ENCODE results near the gene PKN3. TPM values are rescaled to one million over a fixed set of nuclear protein-coding genes. Genes with fewer than 3 reads are reported as not detected.
A peak's percentile ranks its signal among the peaks of the same experiment; 100 is the strongest.
"Not testable (repeated sequence)": the region's sequence is repeated elsewhere in the genome, so short reads cannot be mapped to it uniquely, and the experiment has no call there.

Gene PKN3
- total RNA-seq, 1 donor from 2014 or later: 11.1 TPM

GRCh38 chr9:128657796-128658195 is 44.5 kb upstream of the PKN3 start:
- no peaks in the 10 kb centered on the region for H3K36me3 ChIP-seq
- DNase-seq (no peak), ATAC-seq (no peak)
- intact Hi-C loops (cut with DNase I): no loop called here
- no peak overlapping the region for H3K27ac ChIP-seq
- H3K27me3 ChIP-seq (ENCODE audit: low read depth): no peaks in the 10 kb centered on the region
- H3K4me1 ChIP-seq: no peaks in the 10 kb centered on the region
- no peak overlapping the region for H3K4me3 ChIP-seq
- no peak for TF ChIP-seq CTCF (IDR thresholded peaks at IDR 0.05)
- H3K9me3 ChIP-seq: no peaks in the 10 kb centered on the region

- H3K36me3 ChIP-seq; H3K9me3 ChIP-seq; H3K4me3 ChIP-seq; intact Hi-C loops (cut with DNase I); H3K4me1 ChIP-seq; ATAC-seq; DNase-seq; H3K27ac ChIP-seq; H3K27me3 ChIP-seq (ENCODE audit: low read depth): not testable (repeated sequence)
Observed at GRCh38 chr9:128666481-128666941, 35.8 kb upstream of the PKN3 start.

GRCh38 chr9:128669786-128670185 is 32.5 kb upstream of the PKN3 start:
- H3K27ac ChIP-seq: no peak overlapping the region
- H3K4me3 ChIP-seq: no peak overlapping the region
- no peaks in the 10 kb centered on the region for H3K9me3 ChIP-seq
- ATAC-seq: no peak
- no peaks in the 10 kb centered on the region for H3K36me3 ChIP-seq
- no peaks in the 10 kb centered on the region for H3K27me3 ChIP-seq (ENCODE audit: low read depth)
- no peak for DNase-seq
- no peak for TF ChIP-seq CTCF (IDR thresholded peaks at IDR 0.05)
- no peaks in the 10 kb centered on the region for H3K4me1 ChIP-seq
- intact Hi-C loops (cut with DNase I): no loop called here

GRCh38 chr9:128675382-128675781 is 26.9 kb upstream of the PKN3 start:
- no peak for TF ChIP-seq CTCF (IDR thresholded peaks at IDR 0.05)
- Histone ChIP-seq H3K4me1 (no peaks in the 10 kb centered on the region), H3K27ac (no peak overlapping the region), H3K4me3 (no peak overlapping the region), H3K36me3 (peaks cover 5% of the 10 kb centered on the region), H3K9me3 (no peaks in the 10 kb centered on the region), H3K27me3 (ENCODE audit: low read depth) (no peaks in the 10 kb centered on the region)
- ATAC-seq (no peak), DNase-seq (no peak)
- intact Hi-C loops (cut with DNase I): no loop called here

- DNase-seq: peak; percentile 6
- no peak for TF ChIP-seq CTCF (IDR thresholded peaks at IDR 0.05)
- Histone ChIP-seq H3K27me3 (ENCODE audit: low read depth) (no peaks in the 10 kb centered on the region), H3K27ac (no peak overlapping the region), H3K4me1 (peaks cover 5% of the 10 kb centered on the region), H3K4me3 (no peak overlapping the region), H3K36me3 (peaks cover 5% of the 10 kb centered on the region), H3K9me3 (no peaks in the 10 kb centered on the region)
- ATAC-seq: no peak
- intact Hi-C loops (cut with DNase I): no loop called here
Observed at GRCh38 chr9:128677794-128678193, 24.5 kb upstream of the PKN3 start.

- Histone ChIP-seq H3K4me3 (peak overlapping the region; percentile 79), H3K27me3 (ENCODE audit: low read depth) (no peaks in the 10 kb centered on the region), H3K9me3 (no peaks in the 10 kb centered on the region), H3K27ac (peak overlapping the region; percentile 89), H3K36me3 (no peaks in the 10 kb centered on the region), H3K4me1 (peaks cover 56% of the 10 kb centered on the region)
- ATAC-seq (peak; percentile 58 to 80), DNase-seq (peak; percentile 74)
- TF ChIP-seq CTCF (IDR thresholded peaks at IDR 0.05): no peak
- intact Hi-C loops (cut with DNase I): no loop called here
Observed at GRCh38 chr9:128683340-128684064, 18.8 kb upstream of the PKN3 start.
